ENCODE measurements around the gene CD247. TPM values are rescaled to one million over a fixed set of nuclear protein-coding genes. Genes with fewer than 3 reads are reported as not detected.

CD247 gene
- total and polyA plus RNA-seq, 10 of the 15 experiments (the other 5 are each of a cell fraction or from before 2014, with no cell fraction given): 0.10 to 0.77 (median 0.30) TPM

- no peak for TF ChIP-seq PBX3 (IDR thresholded peaks at IDR 0.05; ENCODE audit: insufficient replicate concordance, low read depth, low read length)
- no peak for TF ChIP-seq TBL1XR1 (IDR thresholded peaks at IDR 0.05; ENCODE audit: low read depth, low read length)
These were observed 40.3 kb downstream of the CD247 start (continued) for GRCh38 chr1:167477986-167478385.

- no peak for DNase-seq (ENCODE audit: low read depth, low spot score)
- H3K27me3 ChIP-seq (replicated peaks in 1 of 2; ENCODE audit: control insufficient read depth in 2 of 2, insufficient read depth in 2 of 2, low read length in 1 of 2): no peaks in the 10 kb centered on the region; a peak in 1 of 4 replicates
- no peak for FAIRE-seq
- no TSS peak for BruUV-seq (replicated peaks)
- in situ Hi-C loops (cut with MboI): no loop called here
- no peak overlapping the region for H3K27ac ChIP-seq (ENCODE audit: control insufficient read depth, insufficient read depth)
- H3K9ac ChIP-seq (ENCODE audit: control insufficient read depth, insufficient read depth, low read length): no peak overlapping the region
- intact Hi-C loops (cut with micrococcal nuclease; ENCODE audit: unreplicated experiment): no loop called here
- no peaks in the 10 kb centered on the region for H4K20me1 ChIP-seq (ENCODE audit: control insufficient read depth, insufficient read depth)
- H3K36me3 ChIP-seq (ENCODE audit: control insufficient read depth in 2 of 2, insufficient read depth in 2 of 2, low read length in 1 of 2): no peaks in the 10 kb centered on the region
- POLR2A ChIA-PET: interaction anchor here (0.5 kb wide), 1 partner anchor 60 kb away, joined by 3 read pairs; no protein-coding TSS in a partner anchor
- no peaks in the 10 kb centered on the region for H3K79me2 ChIP-seq (ENCODE audit: control insufficient read depth, insufficient read depth, low read length)
- CTCF ChIA-PET: interaction anchor here (0.6 to 1.0 kb wide), 2 partner anchors 58 to 63 kb away, joined by 3 to 4 read pairs; no protein-coding TSS in a partner anchor
- H3K4me1 ChIP-seq (ENCODE audit: control insufficient read depth, insufficient read depth, low read length): no peaks in the 10 kb centered on the region
- H3K9me3 ChIP-seq (replicated peaks; ENCODE audit: control insufficient read depth, insufficient read depth, low read length): no peaks in the 10 kb centered on the region
- SMC1A ChIA-PET (ENCODE audit: uncharacterized antibody, unreplicated experiment): interaction anchor here (1.2 kb wide), 1 partner anchor 8 kb away, joined by 4 read pairs; no protein-coding TSS in a partner anchor
- 87% methylated on average over 2 of the region's 2 CpGs for WGBS (ENCODE audit: insufficient coverage, insufficient replicate concordance, low lambda C conversion rate, missing lambda C conversion rate)
- ATAC-seq: no peak
- no peak for TF ChIP-seq MEF2B (IDR thresholded peaks at IDR 0.05; ENCODE audit: partially characterized antibody, poor library complexity, severe bottlenecking)
- RAD21 ChIA-PET (ENCODE audit: unreplicated experiment): no interaction called here
- no peak overlapping the region for H3K4me2 ChIP-seq (ENCODE audit: control insufficient read depth, insufficient read depth)
- H2AFZ ChIP-seq (ENCODE audit: control insufficient read depth, low read depth, low read length): no peak overlapping the region
- H3K4me3 ChIP-seq: no peak overlapping the region
These were observed 42.3 kb downstream of the CD247 start for GRCh38 chr1:167476061-167476460.

GRCh38 chr1:167474191-167474641, 44.1 kb downstream of the CD247 start:
- intact Hi-C loops (cut with micrococcal nuclease; ENCODE audit: unreplicated experiment): no loop called here
- Histone ChIP-seq H3K4me3 (no peak overlapping the region), H2AFZ (ENCODE audit: control insufficient read depth, low read depth, low read length) (no peak overlapping the region), H3K36me3 (ENCODE audit: control insufficient read depth in 2 of 2, insufficient read depth in 2 of 2, low read length in 1 of 2) (no peaks in the 10 kb centered on the region), H3K79me2 (ENCODE audit: control insufficient read depth, insufficient read depth, low read length) (no peaks in the 10 kb centered on the region), H3K9ac (ENCODE audit: control insufficient read depth, insufficient read depth, low read length) (no peak overlapping the region), H3K27me3 (replicated peaks in 1 of 2; ENCODE audit: control insufficient read depth in 2 of 2, insufficient read depth in 2 of 2, low read length in 1 of 2) (no peaks in the 10 kb centered on the region; a peak in 1 of 4 replicates), H4K20me1 (ENCODE audit: control insufficient read depth, insufficient read depth) (no peaks in the 10 kb centered on the region), H3K9me3 (replicated peaks; ENCODE audit: control insufficient read depth, insufficient read depth, low read length) (no peaks in the 10 kb centered on the region), H3K4me2 (ENCODE audit: control insufficient read depth, insufficient read depth) (no peak overlapping the region), H3K4me1 (ENCODE audit: control insufficient read depth, insufficient read depth, low read length) (no peaks in the 10 kb centered on the region), H3K27ac (ENCODE audit: control insufficient read depth, insufficient read depth) (no peak overlapping the region)
- ATAC-seq (no peak), DNase-seq (ENCODE audit: low read depth, low spot score) (no peak), FAIRE-seq (no peak)
- SMC1A ChIA-PET (ENCODE audit: uncharacterized antibody, unreplicated experiment): no interaction called here
- CTCF ChIA-PET: interaction anchor here (1.2 kb wide), 1 partner anchor 60 kb away, joined by 4 read pairs; no protein-coding TSS in a partner anchor
- BruUV-seq (replicated peaks): no TSS peak
- TF ChIP-seq ZBED1 (IDR thresholded peaks at IDR 0.05; ENCODE audit: borderline replicate concordance) (no peak), KLF5 (IDR thresholded peaks at IDR 0.05; ENCODE audit: partially characterized antibody) (no peak)
- WGBS (ENCODE audit: insufficient coverage, insufficient replicate concordance, low lambda C conversion rate, missing lambda C conversion rate): 60% methylated on average over 5 of the region's 5 CpGs
- POLR2A ChIA-PET: no interaction called here
- RAD21 ChIA-PET (ENCODE audit: unreplicated experiment): no interaction called here
- in situ Hi-C loops (cut with MboI): no loop called here
